PC-9 (cell line): ENCODE results near the gene ASTE1. TPM values are rescaled to one million over a fixed set of nuclear protein-coding genes. Genes with fewer than 3 reads are reported as not detected.

Experiments used
- BruUV-seq: library from RNA; stranded (reverse); fragments of 400-500 nt; replicated peaks from 2 replicates; lab custom pipeline; 2021; lab: Mats Ljungman, UMichigan
- CTCF ChIA-PET: fragments of 300-600 bp; sonication (Branson Sonifier 250); formaldehyde crosslinking; loops from one replicate; lab custom pipeline; 2022; ENCODE audit warnings: antibody characterized with exemption; lab: Charles Lee
- POLR2A ChIA-PET: fragments of 300-600 bp; sonication (Branson Sonifier 250); formaldehyde crosslinking; loops from one replicate; lab custom pipeline; 2022; ENCODE audit warnings: antibody characterized with exemption; ENCODE audit not compliant: unreplicated experiment; lab: Charles Lee
- DNase-seq, 2 experiments: peaks; one replicate each; pipeline versions ENCODE4 v3.0.0 to v3.0.0-alpha.2; 2015 to 2022; ENCODE audit warnings: mixed read lengths in 1 of 2
- H2AFZ ChIP-seq: fragments of 200-600 bp; sonication (generic); 2 replicates; pipeline ENCODE4 v1.8.1; 2017; ENCODE audit warnings: antibody characterized with exemption
- H3F3A ChIP-seq: fragments of 200-600 bp; sonication (generic); 2 replicates; pipeline ENCODE4 v1.8.1; 2017; ENCODE audit warnings: antibody characterized with exemption, mild to moderate bottlenecking, low read depth; ENCODE audit not compliant: insufficient read depth
- H3K27ac ChIP-seq: fragments of 200-600 bp; sonication (generic); 2 replicates; pipeline ENCODE4 v1.6.1; 2016; ENCODE audit warnings: mixed run types
- H3K27me3 ChIP-seq: fragments of 200-600 bp; sonication (generic); 2 replicates; pipeline ENCODE4 v1.6.1; 2016; ENCODE audit warnings: low read depth, mixed run types; ENCODE audit not compliant: insufficient read depth
- H3K36me3 ChIP-seq: fragments of 200-600 bp; sonication (generic); 2 replicates; pipeline ENCODE4 v1.6.1; 2016; ENCODE audit warnings: low read depth, mixed run types
- H3K4me1 ChIP-seq: fragments of 200-600 bp; sonication (generic); replicated peaks from 2 replicates; pipeline ENCODE4 v1.6.1; 2016; ENCODE audit warnings: mixed run types; ENCODE audit not compliant: insufficient read depth
- H3K4me2 ChIP-seq: fragments of 200-600 bp; sonication (generic); 2 replicates; pipeline ENCODE4 v1.6.1; 2017; ENCODE audit warnings: mixed run types
- H3K4me3 ChIP-seq: fragments of 200-600 bp; sonication (generic); 2 replicates; pipeline ENCODE4 v1.6.1; 2016; ENCODE audit warnings: mixed run types
- H3K79me2 ChIP-seq: fragments of 200-600 bp; sonication (generic); 2 replicates; pipeline ENCODE4 v1.6.1; 2017; ENCODE audit warnings: low read depth, mixed run types
- H3K9me2 ChIP-seq: fragments of 200-600 bp; sonication (generic); 2 replicates; pipeline ENCODE4 v1.8.1; 2017; ENCODE audit warnings: mild to moderate bottlenecking; ENCODE audit not compliant: insufficient read depth
- H3K9me3 ChIP-seq: fragments of 200-600 bp; sonication (generic); 2 replicates; pipeline ENCODE4 v1.8.1; 2016; ENCODE audit warnings: low read depth; ENCODE audit not compliant: insufficient read depth
- H4K20me1 ChIP-seq: fragments of 200-600 bp; sonication (generic); 2 replicates; pipeline ENCODE4 v1.8.1; 2017; ENCODE audit not compliant: insufficient read depth
- CTCF ChIP-seq: fragments of 200-600 bp; sonication (generic); conservative IDR thresholded peaks from 2 replicates; pipeline ENCODE4 v1.6.1; 2017; ENCODE audit warnings: mixed run types, antibody characterized with exemption, mild to moderate bottlenecking, moderate library complexity
- EZH2 ChIP-seq: fragments of 200-600 bp; sonication (generic); IDR thresholded peaks from 2 replicates; pipeline ENCODE4 v1.8.0; 2017; ENCODE audit warnings: antibody characterized with exemption, low read depth
- intact Hi-C: fragments of 100-400 bp; cut with micrococcal nuclease; formaldehyde crosslinking; loops from one replicate; pipeline ENCODE4 v1.10.0; 2022; ENCODE audit not compliant: unreplicated experiment
- total RNA-seq: library from RNA; stranded (reverse); gene quantifications from 2 replicates; pipeline ENCODE4 v1.2.3, GENCODE V29; 2021

The ASTE1 gene
- total RNA-seq, 1 experiment from 2014 or later: 3.9 TPM

- Histone ChIP-seq H3F3A (no peaks in the 10 kb centered on the region; the same call in 1 of the 2 replicates), H2AFZ (no peak overlapping the region), H3K4me2 (no peak overlapping the region), H3K27me3 (no peaks in the 10 kb centered on the region), H4K20me1 (no peaks in the 10 kb centered on the region), H3K9me3 (no peaks in the 10 kb centered on the region), H3K4me1 (no peaks in the 10 kb centered on the region), H3K27ac (no peak overlapping the region), H3K9me2 (no peaks in the 10 kb centered on the region), H3K36me3 (0 out of 2 replicates have a peak, but pooled peaks cover 3% of the 10 kb centered on the region), H3K79me2 (no peaks in the 10 kb centered on the region), H3K4me3 (no peak overlapping the region)
- no peak for DNase-seq
- ChIA-PET CTCF (no interaction called here), POLR2A (no interaction called here)
- no peak for TF ChIP-seq EZH2
- TF ChIP-seq CTCF: no peak
- intact Hi-C loops: no loop called here
- BruUV-seq: no TSS peak
Measured at GRCh38 chr3:131009698-131010097, 16.9 kb downstream of the ASTE1 start.

- intact Hi-C loops: no loop called here
- Histone ChIP-seq H3K79me2 (no peaks in the 10 kb centered on the region), H2AFZ (no peak overlapping the region), H3K27ac (no peak overlapping the region), H3K36me3 (0 out of 2 replicates have a peak, but pooled peaks cover 7% of the 10 kb centered on the region), H4K20me1 (no peaks in the 10 kb centered on the region), H3K4me2 (no peak overlapping the region), H3K27me3 (no peaks in the 10 kb centered on the region), H3K9me2 (no peaks in the 10 kb centered on the region), H3F3A (no peaks in the 10 kb centered on the region; the same call in 1 of the 2 replicates), H3K9me3 (no peaks in the 10 kb centered on the region), H3K4me1 (no peaks in the 10 kb centered on the region), H3K4me3 (no peak overlapping the region)
- ChIA-PET POLR2A (no interaction called here), CTCF (no interaction called here)
- TF ChIP-seq EZH2: no peak
- no peak for TF ChIP-seq CTCF
- DNase-seq: no peak
- BruUV-seq: no TSS peak
Measured at GRCh38 chr3:131008326-131008725, 18.3 kb downstream of the ASTE1 start.

GRCh38 chr3:131007782-131008181 is 18.8 kb downstream of the ASTE1 start:
- no peak overlapping the region for H3K4me3 ChIP-seq
- H3K9me2 ChIP-seq: no peaks in the 10 kb centered on the region
- TF ChIP-seq EZH2 (no peak), CTCF (no peak)
- no peak overlapping the region for H2AFZ ChIP-seq
- no peaks in the 10 kb centered on the region for H3K79me2 ChIP-seq
- BruUV-seq: no TSS peak
- 0 out of 2 replicates have a peak, but pooled peaks cover 7% of the 10 kb centered on the region for H3K36me3 ChIP-seq
- intact Hi-C loops: no loop called here
- no peaks in the 10 kb centered on the region for H3K9me3 ChIP-seq
- no peaks in the 10 kb centered on the region for H4K20me1 ChIP-seq
- no peak overlapping the region for H3K4me2 ChIP-seq
- H3K27ac ChIP-seq: no peak overlapping the region
- H3K4me1 ChIP-seq: no peaks in the 10 kb centered on the region
- ChIA-PET POLR2A (interaction anchor here (0.6 kb wide), 1 partner anchor 437 kb away, joined by 4 read pairs; no protein-coding TSS in a partner anchor), CTCF (no interaction called here)
- no peaks in the 10 kb centered on the region for H3K27me3 ChIP-seq
- H3F3A ChIP-seq: no peaks in the 10 kb centered on the region; the same call in 1 of the 2 replicates
- no peak for DNase-seq
